Spinal cord (tissue), 10 donors: ENCODE results near the gene UBE2E3. TPM values are rescaled to one million over a fixed set of nuclear protein-coding genes. Genes with fewer than 3 reads are reported as not detected.

Source experiments
- DNase-seq, 6 donors: peaks; one replicate each; pipeline versions ENCODE4 v3.0.0 to v3.0.0-alpha.2; 2013 to 2015; ENCODE audit warnings: low spot score in 6 of 6, low read depth in 4 of 6
- H3K27ac ChIP-seq: one replicate; pipeline ENCODE4 v1.5.1; 2013; ENCODE audit warnings: low read depth, low read length, control low read depth
- H3K27me3 ChIP-seq: one replicate; pipeline ENCODE4 v1.6.1; 2013; ENCODE audit warnings: low read length; ENCODE audit not compliant: control insufficient read depth, insufficient read depth
- H3K36me3 ChIP-seq: one replicate; pipeline ENCODE4 v1.6.1; 2013; ENCODE audit warnings: low read length; ENCODE audit not compliant: control insufficient read depth, insufficient read depth
- H3K4me1 ChIP-seq: one replicate; pipeline ENCODE4 v1.6.1; 2013; ENCODE audit warnings: low read length; ENCODE audit not compliant: control insufficient read depth, insufficient read depth
- H3K4me3 ChIP-seq: one replicate; pipeline ENCODE4 v1.5.1; 2013; ENCODE audit warnings: low read depth, low read length, control low read depth
- H3K9me3 ChIP-seq: one replicate; pipeline ENCODE4 v1.6.1; 2013; ENCODE audit warnings: low read length; ENCODE audit not compliant: control insufficient read depth, insufficient read depth
- WGBS: methylation state at CpG from one replicate; pipeline ENCODE4 v1.1.5; 2013; ENCODE audit warnings: missing lambda C conversion rate; ENCODE audit not compliant: insufficient coverage; 5-methylcytosine and 5-hydroxymethylcytosine counted together
- polyA plus RNA-seq, 2 donors: library from polyadenylated mRNA; unstranded; fragments of 120-200 nt; gene quantifications; one replicate each; pipeline ENCODE4 v1.2.1, GENCODE V29; 2013; ENCODE audit not compliant: insufficient read length in 2 of 2
- total RNA-seq, 2 donors: library from RNA; depleted of rRNA in 1 of 2; stranded (reverse); fragments of 120-200 nt in 1 of 2; fragments of >200 nt in 1 of 2; gene quantifications; one replicate each; pipeline versions ENCODE4 v1.2.3 to v1.2.4, GENCODE V29; 2013 to 2014
- donor health status: healthy.

UBE2E3 gene
- total and polyA plus RNA-seq, 4 donors = 124 to 187 (median 160) TPM

GRCh38 chr2:180970016-180970415 is 10.4 kb upstream of the UBE2E3 start:
- Histone ChIP-seq H3K4me3 (no peak overlapping the region), H3K4me1 (no peaks in the 10 kb centered on the region), H3K9me3 (no peaks in the 10 kb centered on the region), H3K27ac (no peak overlapping the region), H3K27me3 (no peaks in the 10 kb centered on the region), H3K36me3 (no peaks in the 10 kb centered on the region)
- no peak for DNase-seq
- no CpG with 5 or more reads among the region's 3 CpGs for WGBS

GRCh38 chr2:180971811-180972210 is 8.6 kb upstream of the UBE2E3 start:
- DNase-seq = no peak
- Histone ChIP-seq H3K4me3 (no peak overlapping the region), H3K27ac (no peak overlapping the region), H3K9me3 (no peaks in the 10 kb centered on the region), H3K4me1 (no peaks in the 10 kb centered on the region), H3K27me3 (no peaks in the 10 kb centered on the region), H3K36me3 (no peaks in the 10 kb centered on the region)
- WGBS = no CpG with 5 or more reads among the region's 1 CpG

GRCh38 chr2:180975585-180975984 is 4.8 kb upstream of the UBE2E3 start:
- no peak for DNase-seq

GRCh38 chr2:180978903-180979748 is 1.3 kb upstream of the UBE2E3 start:
- Histone ChIP-seq H3K4me1 (peaks cover 3% of the 10 kb centered on the region), H3K4me3 (peak overlapping the region; percentile 42), H3K36me3 (no peaks in the 10 kb centered on the region), H3K9me3 (no peaks in the 10 kb centered on the region), H3K27ac (peak overlapping the region; percentile 72), H3K27me3 (no peaks in the 10 kb centered on the region)
- DNase-seq = peak in 1 of 6 donors; percentile 23
- 49% methylated on average over 3 of the region's 7 CpGs for WGBS

More at GRCh38 chr2:180975585-180975984, 4.8 kb upstream of the UBE2E3 start:
- H3K4me3 ChIP-seq = no peak overlapping the region
- H3K27me3 ChIP-seq = no peaks in the 10 kb centered on the region
- H3K36me3 ChIP-seq = no peaks in the 10 kb centered on the region
- H3K27ac ChIP-seq = no peak overlapping the region
- WGBS = no CpG with 5 or more reads among the region's 2 CpGs
- H3K9me3 ChIP-seq = no peaks in the 10 kb centered on the region
- H3K4me1 ChIP-seq = peaks cover 3% of the 10 kb centered on the region

- Histone ChIP-seq H3K27me3 (no peaks in the 10 kb centered on the region), H3K27ac (peak overlapping the region; percentile 72), H3K9me3 (no peaks in the 10 kb centered on the region), H3K36me3 (no peaks in the 10 kb centered on the region), H3K4me3 (peak overlapping the region; percentile 42), H3K4me1 (peaks cover 3% of the 10 kb centered on the region)
- no peak for DNase-seq
- 9% methylated on average over 6 of the region's 9 CpGs for WGBS
Observed at GRCh38 chr2:180979749-180980105, 678 bp upstream of the UBE2E3 start.

GRCh38 chr2:180980943-180981911 is 822 bp downstream of the UBE2E3 start:
- peak in 4 of 6 donors; percentile 24 to 76 (median 54) for DNase-seq
- Histone ChIP-seq H3K9me3 (no peaks in the 10 kb centered on the region), H3K27ac (peak overlapping the region; percentile 60), H3K4me3 (peak overlapping the region; percentile 71), H3K27me3 (no peaks in the 10 kb centered on the region), H3K36me3 (no peaks in the 10 kb centered on the region), H3K4me1 (peaks cover 3% of the 10 kb centered on the region)
- WGBS = 0% methylated on average over 61 of the region's 81 CpGs

GRCh38 chr2:180983468-180984242 is 3.2 kb downstream of the UBE2E3 start:
- no peaks in the 10 kb centered on the region for H3K36me3 ChIP-seq
- no peaks in the 10 kb centered on the region for H3K9me3 ChIP-seq
- no peak overlapping the region for H3K27ac ChIP-seq
- peak overlapping the region; percentile 38 for H3K4me3 ChIP-seq
- H3K27me3 ChIP-seq = no peaks in the 10 kb centered on the region
- H3K4me1 ChIP-seq = peaks cover 3% of the 10 kb centered on the region
- peak; percentile 42 to 94 (median 64) for DNase-seq

GRCh38 chr2:180985771-180986395 is 5.5 kb downstream of the UBE2E3 start:
- no peak overlapping the region for H3K4me3 ChIP-seq
- H3K9me3 ChIP-seq = no peaks in the 10 kb centered on the region
- H3K27ac ChIP-seq = no peak overlapping the region
- no peaks in the 10 kb centered on the region for H3K4me1 ChIP-seq
- WGBS = no CpG with 5 or more reads among the region's 2 CpGs
- H3K36me3 ChIP-seq = no peaks in the 10 kb centered on the region
- peak in 1 of 6 donors; percentile 33 for DNase-seq
- no peaks in the 10 kb centered on the region for H3K27me3 ChIP-seq

GRCh38 chr2:180987146-180987545 is 6.7 kb downstream of the UBE2E3 start:
- no CpG with 5 or more reads among the region's 2 CpGs for WGBS
- Histone ChIP-seq H3K4me1 (no peaks in the 10 kb centered on the region), H3K27ac (no peak overlapping the region), H3K9me3 (no peaks in the 10 kb centered on the region), H3K27me3 (no peaks in the 10 kb centered on the region), H3K4me3 (no peak overlapping the region), H3K36me3 (no peaks in the 10 kb centered on the region)
- no peak for DNase-seq
